HEK293 (cell line): ENCODE data around the gene GARIN5A.

Experiments
- SP3 ChIP-seq: fragments of 450-650 bp; formaldehyde crosslinking; IDR thresholded peaks from 2 replicates; pipeline ENCODE4 v1.5.1; 2016; ENCODE audit warnings: missing biosample characterization, missing genetic modification characterization
- YY1 ChIP-seq: fragments of 450-650 bp; formaldehyde crosslinking; IDR thresholded peaks from 2 replicates; pipeline ENCODE4 v1.5.1; 2018; ENCODE audit warnings: missing biosample characterization, missing genetic modification characterization
- ZNF175 ChIP-seq: fragments of 450-650 bp; formaldehyde crosslinking; IDR thresholded peaks from 2 replicates; pipeline ENCODE4 v1.5.1; 2016; ENCODE audit warnings: missing biosample characterization, missing genetic modification characterization
- ZNF366 ChIP-seq: fragments of 450-650 bp; formaldehyde crosslinking; conservative IDR thresholded peaks from 2 replicates; pipeline ENCODE4 v1.5.1; 2016; ENCODE audit warnings: missing biosample characterization, missing genetic modification characterization
- ZNF530 ChIP-seq: fragments of 450-650 bp; formaldehyde crosslinking; IDR thresholded peaks from 2 replicates; pipeline ENCODE4 v1.5.1; 2016; ENCODE audit warnings: low read depth, missing biosample characterization, missing genetic modification characterization
- ZNF658 ChIP-seq: fragments of 450-650 bp; formaldehyde crosslinking; IDR thresholded peaks from 2 replicates; pipeline ENCODE4; 2016; ENCODE audit warnings: missing biosample characterization, missing genetic modification characterization
- ZNF76 ChIP-seq: fragments of 450-650 bp; formaldehyde crosslinking; IDR thresholded peaks from 2 replicates; pipeline ENCODE4; 2016; ENCODE audit warnings: low read depth, missing biosample characterization, missing genetic modification characterization, borderline replicate concordance
- TF ChIP-seq, protein P1 (sequence below): fragments of 450-650 bp; formaldehyde crosslinking; optimal IDR thresholded peaks from 2 replicates; pipeline ENCODE3; 2016; ENCODE audit warnings: missing biosample characterization, mild to moderate bottlenecking, missing genetic modification characterization
- TF ChIP-seq, protein P2 (sequence below): fragments of 450-650 bp; formaldehyde crosslinking; IDR thresholded peaks from 2 replicates; pipeline ENCODE4 v1.5.1; 2016; ENCODE audit warnings: missing biosample characterization, missing genetic modification characterization
- TF ChIP-seq, protein P3 (sequence below): fragments of 450-650 bp; formaldehyde crosslinking; IDR thresholded peaks from 2 replicates; pipeline ENCODE4 v1.5.1; 2016; ENCODE audit warnings: missing biosample characterization, missing genetic modification characterization
- TF ChIP-seq, protein P4 (sequence below): fragments of 450-650 bp; formaldehyde crosslinking; IDR thresholded peaks from 2 replicates; pipeline ENCODE4; 2016; ENCODE audit warnings: missing biosample characterization, missing genetic modification characterization
- TF ChIP-seq, protein P5 (sequence below): fragments of 450-650 bp; formaldehyde crosslinking; IDR thresholded peaks from 2 replicates; pipeline ENCODE4 v1.5.1; 2016; ENCODE audit warnings: missing biosample characterization, missing genetic modification characterization

DNA sequence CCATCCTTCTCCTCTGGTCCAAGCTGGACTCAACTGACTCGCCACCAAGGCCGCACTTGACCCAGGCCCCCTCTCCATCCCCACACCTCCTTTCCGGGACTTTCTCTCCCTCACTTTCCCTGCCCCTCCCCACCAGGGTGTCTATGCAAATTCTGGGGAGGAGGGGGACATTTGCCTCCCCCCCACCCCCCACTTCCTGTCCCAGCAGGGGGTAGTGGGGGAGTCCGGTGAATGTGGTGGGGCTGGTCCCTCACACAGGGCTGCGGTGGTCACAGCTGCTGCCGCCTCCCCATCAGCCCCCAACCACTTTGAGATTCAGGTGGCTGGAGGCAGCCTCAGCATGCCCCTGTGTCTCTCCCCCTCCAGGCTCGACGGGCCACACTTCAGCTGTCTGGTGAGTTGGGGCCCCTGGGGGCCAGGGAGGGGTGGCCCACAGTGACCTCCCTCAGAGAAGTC is 57.0 kb downstream of the GARIN5A start:
- TF ChIP-seq, protein P1, sequence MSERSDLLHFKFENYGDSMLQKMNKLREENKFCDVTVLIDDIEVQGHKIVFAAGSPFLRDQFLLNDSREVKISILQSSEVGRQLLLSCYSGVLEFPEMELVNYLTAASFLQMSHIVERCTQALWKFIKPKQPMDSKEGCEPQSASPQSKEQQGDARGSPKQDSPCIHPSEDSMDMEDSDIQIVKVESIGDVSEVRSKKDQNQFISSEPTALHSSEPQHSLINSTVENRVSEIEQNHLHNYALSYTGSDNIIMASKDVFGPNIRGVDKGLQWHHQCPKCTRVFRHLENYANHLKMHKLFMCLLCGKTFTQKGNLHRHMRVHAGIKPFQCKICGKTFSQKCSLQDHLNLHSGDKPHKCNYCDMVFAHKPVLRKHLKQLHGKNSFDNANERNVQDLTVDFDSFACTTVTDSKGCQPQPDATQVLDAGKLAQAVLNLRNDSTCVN (tag by site-specific recombination), result no peak
- TF ChIP-seq, protein P2, sequence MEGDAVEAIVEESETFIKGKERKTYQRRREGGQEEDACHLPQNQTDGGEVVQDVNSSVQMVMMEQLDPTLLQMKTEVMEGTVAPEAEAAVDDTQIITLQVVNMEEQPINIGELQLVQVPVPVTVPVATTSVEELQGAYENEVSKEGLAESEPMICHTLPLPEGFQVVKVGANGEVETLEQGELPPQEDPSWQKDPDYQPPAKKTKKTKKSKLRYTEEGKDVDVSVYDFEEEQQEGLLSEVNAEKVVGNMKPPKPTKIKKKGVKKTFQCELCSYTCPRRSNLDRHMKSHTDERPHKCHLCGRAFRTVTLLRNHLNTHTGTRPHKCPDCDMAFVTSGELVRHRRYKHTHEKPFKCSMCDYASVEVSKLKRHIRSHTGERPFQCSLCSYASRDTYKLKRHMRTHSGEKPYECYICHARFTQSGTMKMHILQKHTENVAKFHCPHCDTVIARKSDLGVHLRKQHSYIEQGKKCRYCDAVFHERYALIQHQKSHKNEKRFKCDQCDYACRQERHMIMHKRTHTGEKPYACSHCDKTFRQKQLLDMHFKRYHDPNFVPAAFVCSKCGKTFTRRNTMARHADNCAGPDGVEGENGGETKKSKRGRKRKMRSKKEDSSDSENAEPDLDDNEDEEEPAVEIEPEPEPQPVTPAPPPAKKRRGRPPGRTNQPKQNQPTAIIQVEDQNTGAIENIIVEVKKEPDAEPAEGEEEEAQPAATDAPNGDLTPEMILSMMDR, result no peak
- TF ChIP-seq, protein P3, sequence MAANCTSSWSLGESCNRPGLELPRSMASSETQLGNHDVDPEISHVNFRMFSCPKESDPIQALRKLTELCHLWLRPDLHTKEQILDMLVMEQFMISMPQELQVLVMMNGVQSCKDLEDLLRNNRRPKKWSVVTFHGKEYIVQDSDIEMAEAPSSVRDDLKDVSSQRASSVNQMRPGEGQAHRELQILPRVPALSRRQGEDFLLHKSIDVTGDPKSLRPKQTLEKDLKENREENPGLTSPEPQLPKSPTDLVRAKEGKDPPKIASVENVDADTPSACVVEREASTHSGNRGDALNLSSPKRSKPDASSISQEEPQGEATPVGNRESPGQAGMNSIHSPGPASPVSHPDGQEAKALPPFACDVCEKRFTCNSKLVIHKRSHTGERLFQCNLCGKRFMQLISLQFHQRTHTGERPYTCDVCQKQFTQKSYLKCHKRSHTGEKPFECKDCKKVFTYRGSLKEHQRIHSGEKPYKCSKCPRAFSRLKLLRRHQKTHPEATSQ (tag by site-specific recombination), result no peak
- TF ChIP-seq ZNF76 (tag by site-specific recombination) (no peak), YY1 (tag by site-specific recombination) (no peak), ZNF366 (0 out of 2 replicates have a peak, but pooled peaks have one; percentile 52), ZNF530 (tag by site-specific recombination) (no peak), ZNF658 (no peak), SP3 (tag by site-specific recombination) (no peak), ZNF175 (tag by site-specific recombination) (no peak)
- TF ChIP-seq, protein P4, sequence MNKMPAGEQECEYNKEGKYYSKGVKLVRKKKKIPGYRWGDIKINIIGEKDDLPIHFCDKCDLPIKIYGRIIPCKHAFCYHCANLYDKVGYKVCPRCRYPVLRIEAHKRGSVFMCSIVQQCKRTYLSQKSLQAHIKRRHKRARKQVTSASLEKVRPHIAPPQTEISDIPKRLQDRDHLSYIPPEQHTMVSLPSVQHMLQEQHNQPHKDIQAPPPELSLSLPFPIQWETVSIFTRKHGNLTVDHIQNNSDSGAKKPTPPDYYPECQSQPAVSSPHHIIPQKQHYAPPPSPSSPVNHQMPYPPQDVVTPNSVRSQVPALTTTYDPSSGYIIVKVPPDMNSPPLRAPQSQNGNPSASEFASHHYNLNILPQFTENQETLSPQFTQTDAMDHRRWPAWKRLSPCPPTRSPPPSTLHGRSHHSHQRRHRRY (tag by site-specific recombination), result no peak
- TF ChIP-seq, protein P5, sequence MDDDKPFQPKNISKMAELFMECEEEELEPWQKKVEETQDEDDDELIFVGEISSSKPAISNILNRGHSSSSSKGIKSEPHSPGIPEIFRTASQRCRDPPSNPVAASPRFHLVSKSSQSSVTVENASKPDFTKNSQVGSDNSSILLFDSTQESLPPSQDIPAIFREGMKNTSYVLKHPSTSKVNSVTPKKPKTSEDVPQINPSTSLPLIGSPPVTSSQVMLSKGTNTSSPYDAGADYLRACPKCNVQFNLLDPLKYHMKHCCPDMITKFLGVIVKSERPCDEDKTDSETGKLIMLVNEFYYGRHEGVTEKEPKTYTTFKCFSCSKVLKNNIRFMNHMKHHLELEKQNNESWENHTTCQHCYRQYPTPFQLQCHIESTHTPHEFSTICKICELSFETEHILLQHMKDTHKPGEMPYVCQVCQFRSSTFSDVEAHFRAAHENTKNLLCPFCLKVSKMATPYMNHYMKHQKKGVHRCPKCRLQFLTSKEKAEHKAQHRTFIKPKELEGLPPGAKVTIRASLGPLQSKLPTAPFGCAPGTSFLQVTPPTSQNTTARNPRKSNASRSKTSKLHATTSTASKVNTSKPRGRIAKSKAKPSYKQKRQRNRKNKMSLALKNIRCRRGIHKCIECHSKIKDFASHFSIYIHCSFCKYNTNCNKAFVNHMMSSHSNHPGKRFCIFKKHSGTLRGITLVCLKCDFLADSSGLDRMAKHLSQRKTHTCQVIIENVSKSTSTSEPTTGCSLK (tag by site-specific recombination), result no peak
